Keratinocyte (primary cell): Measurements from ENCODE around the gene SNX13. TPM values are rescaled to one million over a fixed set of nuclear protein-coding genes. Genes with fewer than 3 reads are reported as not detected.

ENCODE experiments used
- DNase-seq: peaks from one replicate; pipeline ENCODE4 v3.0.0-alpha.2; 2011; ENCODE audit warnings: low read depth, missing footprints, low spot score
- FAIRE-seq: peaks from 2 replicates; lab custom pipeline; 2011; peaks lifted over from hg19 to GRCh38; lab: Jason Lieb, UNC
- H2AFZ ChIP-seq: 2 replicates; pipeline ENCODE4 v1.6.0; 2012; ENCODE audit warnings: low read length, control low read depth, inconsistent platforms; ENCODE audit not compliant: control insufficient read depth
- H3K27ac ChIP-seq: 2 replicates; pipeline ENCODE4 v1.5.1; 2011; ENCODE audit warnings: low read length; ENCODE audit not compliant: control insufficient read depth, insufficient read depth
- H3K27me3 ChIP-seq: 3 replicates; pipeline ENCODE4 v1.6.0; 2011; ENCODE audit warnings: low read length; ENCODE audit not compliant: control insufficient read depth, insufficient read depth; ENCODE audit errors: extremely low read depth
- H3K36me3 ChIP-seq, 2 experiments: 2 replicates in 1 of 2; 3 replicates in 1 of 2; pipeline ENCODE4 v1.5.1; 2011; ENCODE audit warnings: low read length in 2 of 2, mild to moderate bottlenecking in 1 of 2; ENCODE audit not compliant: control insufficient read depth in 2 of 2, insufficient read depth in 2 of 2; ENCODE audit errors: extremely low read depth in 1 of 2
- H3K4me1 ChIP-seq: 3 replicates; pipeline ENCODE4 v1.5.1; 2011; ENCODE audit warnings: low read length; ENCODE audit not compliant: control insufficient read depth, insufficient read depth; ENCODE audit errors: extremely low read depth
- H3K4me2 ChIP-seq: 3 replicates; pipeline ENCODE4 v1.6.0; 2011; ENCODE audit warnings: low read depth, low read length; ENCODE audit not compliant: control insufficient read depth, insufficient read depth; ENCODE audit errors: extremely low read depth
- H3K4me3 ChIP-seq, 3 experiments: fragments of 200-600 bp in 1 of 3; sonication (generic) in 1 of 3; 2 replicates in 2 of 3; 3 replicates in 1 of 3; pipeline ENCODE4 v1.5.1; 2011 to 2016; ENCODE audit warnings: low read length in 3 of 3, mild to moderate bottlenecking in 3 of 3, control low read depth in 2 of 3, inconsistent platforms in 1 of 3, low read depth in 1 of 3, mixed read lengths in 1 of 3, mixed run types in 1 of 3, moderate library complexity in 1 of 3; ENCODE audit not compliant: control insufficient read depth in 2 of 3, insufficient read depth in 2 of 3; ENCODE audit errors: extremely low read depth in 1 of 3
- H3K79me2 ChIP-seq: 2 replicates; pipeline ENCODE4 v1.6.0; 2012; ENCODE audit warnings: low read length; ENCODE audit not compliant: control insufficient read depth, insufficient read depth
- H3K9ac ChIP-seq: 3 replicates; pipeline ENCODE4 v1.6.0; 2011; ENCODE audit warnings: low read length; ENCODE audit not compliant: control insufficient read depth, insufficient read depth; ENCODE audit errors: extremely low read depth
- H3K9me1 ChIP-seq: 3 replicates; pipeline ENCODE4 v1.6.0; 2011; ENCODE audit warnings: low read length; ENCODE audit not compliant: control insufficient read depth, insufficient read depth; ENCODE audit errors: extremely low read depth
- H3K9me3 ChIP-seq: 2 replicates; pipeline ENCODE4 v1.5.1; 2012; ENCODE audit warnings: low read depth, low read length; ENCODE audit not compliant: control insufficient read depth
- H4K20me1 ChIP-seq: 3 replicates; pipeline ENCODE4 v1.6.0; 2011; ENCODE audit warnings: low read length; ENCODE audit not compliant: control insufficient read depth, insufficient read depth; ENCODE audit errors: extremely low read depth
- CTCF ChIP-seq, 3 experiments: IDR thresholded peaks in 1 of 3; conservative IDR thresholded peaks in 1 of 3; optimal IDR thresholded peaks in 1 of 3; 2 replicates in 2 of 3; 3 replicates in 1 of 3; pipeline versions ENCODE3 to v1.5.1; 2011; ENCODE audit warnings: low read length in 3 of 3, mild to moderate bottlenecking in 3 of 3, moderate library complexity in 2 of 3, control low read depth in 1 of 3, inconsistent platforms in 1 of 3; ENCODE audit not compliant: insufficient read depth in 2 of 3; ENCODE audit errors: extremely low read depth in 1 of 3
- EZH2 ChIP-seq: IDR thresholded peaks from one replicate; pipeline ENCODE4 v1.6.1; 2012; ENCODE audit warnings: inconsistent platforms, mild to moderate bottlenecking, low read length, moderate library complexity
- dilution Hi-C: fragments of 300-500 bp; cut with MboI; formaldehyde crosslinking; loops from one replicate; pipeline ENCODE4 v1.7.0; 2020; ENCODE audit warnings: low sequenced_read_pairs; ENCODE audit not compliant: extremely low pct_ligation_motif_present
- polyA plus RNA-seq, 5 experiments: library from polyadenylated mRNA; depleted of rRNA in 3 of 5; stranded (reverse) in 3 of 5; stranded (forward) in 1 of 5; unstranded in 1 of 5; fragments of >200 nt; gene quantifications; 1 replicate in 1 of 5; 2 replicates in 3 of 5; 3 replicates in 1 of 5; pipeline versions ENCODE4 v1.2.1 to v1.2.3, GENCODE V29; 2011 to 2012; ENCODE audit warnings: missing spikeins in 2 of 5, low read depth in 1 of 5, low replicate concordance in 1 of 5

Gene SNX13
- polyA plus RNA-seq, 1 donor (not counting 4 experiments of a cell fraction or from before 2014, with no cell fraction given): 22.6 TPM

GRCh38 chr7:17844022-17844421 is 96.3 kb downstream of the SNX13 start:
- no peak overlapping the region for H2AFZ ChIP-seq
- H3K79me2 ChIP-seq: no peaks in the 10 kb centered on the region
- H3K36me3 ChIP-seq: no peaks in the 10 kb centered on the region
- TF ChIP-seq EZH2: no peak
- peaks cover 7% of the 10 kb centered on the region for H3K4me1 ChIP-seq
- no peak overlapping the region for H3K4me3 ChIP-seq
- no peaks in the 10 kb centered on the region for H3K9me3 ChIP-seq
- no peak overlapping the region for H3K9ac ChIP-seq
- H3K27ac ChIP-seq: no peak overlapping the region
- FAIRE-seq (no peak), DNase-seq (no peak)
- H3K4me2 ChIP-seq: no peak overlapping the region
- H4K20me1 ChIP-seq: no peaks in the 10 kb centered on the region
- H3K27me3 ChIP-seq: no peaks in the 10 kb centered on the region
- H3K9me1 ChIP-seq: no peaks in the 10 kb centered on the region
- dilution Hi-C loops: no loop called here

DNA sequence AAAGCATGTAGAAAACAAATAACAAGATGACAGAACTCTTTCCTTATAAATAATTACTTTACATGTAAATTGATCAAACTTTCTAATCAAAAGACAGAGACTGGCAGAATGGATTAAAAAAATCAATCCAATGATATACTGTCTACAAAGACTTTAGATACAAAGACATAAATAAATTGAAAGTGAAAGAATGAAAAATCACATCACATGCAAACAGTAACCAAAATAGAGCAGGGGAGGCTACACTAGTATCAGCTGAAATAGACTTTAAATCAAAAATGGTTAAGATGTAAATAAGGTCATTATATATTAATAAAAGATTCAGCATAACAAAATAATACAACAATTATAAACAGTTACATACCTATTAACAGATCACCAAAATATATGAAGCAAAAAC is 97.3 kb downstream of the SNX13 start:
- TF ChIP-seq CTCF (optimal IDR thresholded peaks at IDR 0.05 in 1 of 3, IDR thresholded peaks at IDR 0.05 in 1 of 3, conservative IDR thresholded peaks at IDR 0.05 in 1 of 3; ENCODE audit: extremely low read depth in 1 of 3, insufficient read depth in 2 of 3, low read length in 3 of 3): no peak
- no peak for TF ChIP-seq EZH2
- H3K79me2 ChIP-seq: no peaks in the 10 kb centered on the region
- no peaks in the 10 kb centered on the region for H3K9me1 ChIP-seq
- H4K20me1 ChIP-seq: no peaks in the 10 kb centered on the region
- H3K36me3 ChIP-seq: no peaks in the 10 kb centered on the region
- peaks cover 7% of the 10 kb centered on the region for H3K4me1 ChIP-seq
- no peak for FAIRE-seq
- no peak overlapping the region for H3K27ac ChIP-seq
- dilution Hi-C loops: no loop called here
- no peak for DNase-seq
- no peak overlapping the region for H2AFZ ChIP-seq
- no peaks in the 10 kb centered on the region for H3K9me3 ChIP-seq
- H3K27me3 ChIP-seq: no peaks in the 10 kb centered on the region
- H3K4me3 ChIP-seq: no peak overlapping the region
- H3K4me2 ChIP-seq: no peak overlapping the region
- H3K9ac ChIP-seq: no peak overlapping the region

DNA sequence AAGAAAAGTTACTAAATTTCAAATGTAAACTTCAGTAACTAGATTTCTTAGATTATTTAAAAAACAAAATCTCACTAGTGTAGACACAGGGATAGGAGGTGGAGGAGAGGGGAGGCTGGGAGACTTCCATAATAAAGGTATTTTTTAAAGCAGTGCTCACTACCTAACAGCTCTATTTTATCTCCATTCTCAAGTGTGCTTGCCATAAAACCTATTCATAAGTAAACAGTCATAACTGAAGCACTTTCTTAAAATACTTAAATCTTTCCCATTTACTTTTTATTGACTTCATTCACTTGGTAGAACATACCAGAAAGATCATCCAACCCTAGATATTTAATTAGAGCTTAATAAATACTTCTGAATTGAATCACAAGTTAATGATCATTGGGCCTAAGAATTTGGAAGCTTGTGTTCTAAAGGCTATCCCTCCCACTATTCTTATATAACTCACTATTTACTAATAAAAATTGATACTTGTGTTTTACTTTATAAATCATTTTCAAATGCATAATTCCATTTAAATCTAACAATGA is 107.4 kb downstream of the SNX13 start:
- dilution Hi-C loops: no loop called here
- no peaks in the 10 kb centered on the region for H3K9me3 ChIP-seq
- no peak overlapping the region for H3K4me2 ChIP-seq
- DNase-seq: no peak
- no peaks in the 10 kb centered on the region for H3K36me3 ChIP-seq
- FAIRE-seq: no peak
- no peak overlapping the region for H2AFZ ChIP-seq
- H3K9me1 ChIP-seq: no peaks in the 10 kb centered on the region
- H3K27me3 ChIP-seq: no peaks in the 10 kb centered on the region
- no peak overlapping the region for H3K27ac ChIP-seq
- H3K79me2 ChIP-seq: no peaks in the 10 kb centered on the region
- TF ChIP-seq CTCF (optimal IDR thresholded peaks at IDR 0.05 in 1 of 3, IDR thresholded peaks at IDR 0.05 in 1 of 3, conservative IDR thresholded peaks at IDR 0.05 in 1 of 3; ENCODE audit: extremely low read depth in 1 of 3, insufficient read depth in 2 of 3, low read length in 3 of 3) (no peak), EZH2 (no peak)
- H4K20me1 ChIP-seq: no peaks in the 10 kb centered on the region
- no peak overlapping the region for H3K4me3 ChIP-seq
- H3K4me1 ChIP-seq: no peaks in the 10 kb centered on the region
- no peak overlapping the region for H3K9ac ChIP-seq
